NCI-H774 (cell line): ENCODE data around the gene STAT6.

Experiments used
- DNase-seq: peaks from one replicate; lab custom pipeline; 2025; lab: John Stamatoyannopoulos, UW

STAT6 gene

DNA sequence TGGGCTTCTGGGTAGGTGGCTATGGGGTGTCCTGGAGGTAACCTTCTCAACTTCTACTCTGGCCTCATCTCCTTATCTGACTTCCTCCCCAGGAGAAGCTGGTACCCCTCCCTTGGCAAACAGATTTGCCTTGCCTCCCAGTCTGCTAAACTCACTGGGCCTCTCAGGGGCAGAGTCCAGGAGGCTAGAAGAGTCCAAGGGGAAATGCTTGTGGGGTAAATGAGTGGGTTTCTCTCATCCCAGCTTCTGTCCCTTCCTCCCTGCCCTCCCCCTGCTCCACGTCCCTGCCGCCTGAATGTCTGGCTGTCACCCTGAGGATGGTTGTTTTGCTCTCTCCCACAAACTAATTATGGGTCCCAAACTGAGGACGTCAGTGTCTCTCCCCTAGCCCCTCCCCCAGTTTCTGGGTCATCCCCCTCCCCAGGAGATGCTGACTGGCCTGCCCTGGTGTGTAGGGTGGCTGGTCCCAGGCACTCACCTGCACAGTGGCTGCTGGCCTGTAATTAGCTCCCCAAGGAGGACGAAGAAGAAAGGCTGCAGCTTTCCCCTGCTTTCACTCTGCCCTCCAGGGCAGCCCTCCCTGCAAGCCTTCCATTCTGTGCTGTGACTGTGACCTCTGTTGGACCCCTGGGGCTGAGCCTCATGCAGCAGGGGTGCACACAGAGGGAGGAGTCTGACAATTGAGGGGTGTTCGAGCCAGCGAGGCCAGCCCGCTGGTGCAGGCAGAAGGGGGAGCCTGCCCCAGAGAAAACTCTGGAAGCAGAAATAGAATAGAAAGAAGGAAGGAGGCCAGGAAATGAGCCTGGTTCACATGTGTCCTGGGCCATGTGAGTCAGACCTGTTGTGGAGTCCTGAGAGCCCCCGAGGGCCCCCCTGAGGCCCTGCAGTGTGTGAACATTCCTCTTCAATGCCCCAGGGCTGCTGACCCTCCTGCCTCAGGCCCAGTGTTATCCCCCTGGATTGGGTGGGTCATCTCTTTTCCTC is 36.1 kb upstream of the STAT6 start, which contains the start of gene LRP1-AS:
TSS of gene LRP1-AS (minus strand) at position 659 of the 984 bp plus-strand sequence.
- DNase-seq: no peak

DNA sequence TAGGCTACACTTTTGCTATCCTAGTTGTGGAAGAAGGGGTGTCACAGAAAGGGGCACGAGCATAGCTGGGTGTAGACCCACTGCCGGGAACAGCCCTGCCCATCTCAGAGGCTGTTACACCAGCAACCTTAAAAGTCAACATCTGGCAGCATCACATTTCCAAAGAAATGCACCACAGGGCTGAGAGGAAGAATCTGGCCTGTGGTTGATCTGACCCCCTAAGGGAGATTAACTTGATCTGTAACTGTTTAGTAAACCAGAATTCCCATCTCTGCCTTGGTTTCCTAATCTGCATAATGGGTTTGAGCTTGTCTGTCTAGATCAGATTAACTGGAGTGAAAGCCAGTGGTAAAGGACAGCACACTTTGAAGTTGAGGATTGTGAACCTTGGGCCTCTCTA is 34.9 kb upstream of the STAT6 start:
- no peak for DNase-seq

DNA sequence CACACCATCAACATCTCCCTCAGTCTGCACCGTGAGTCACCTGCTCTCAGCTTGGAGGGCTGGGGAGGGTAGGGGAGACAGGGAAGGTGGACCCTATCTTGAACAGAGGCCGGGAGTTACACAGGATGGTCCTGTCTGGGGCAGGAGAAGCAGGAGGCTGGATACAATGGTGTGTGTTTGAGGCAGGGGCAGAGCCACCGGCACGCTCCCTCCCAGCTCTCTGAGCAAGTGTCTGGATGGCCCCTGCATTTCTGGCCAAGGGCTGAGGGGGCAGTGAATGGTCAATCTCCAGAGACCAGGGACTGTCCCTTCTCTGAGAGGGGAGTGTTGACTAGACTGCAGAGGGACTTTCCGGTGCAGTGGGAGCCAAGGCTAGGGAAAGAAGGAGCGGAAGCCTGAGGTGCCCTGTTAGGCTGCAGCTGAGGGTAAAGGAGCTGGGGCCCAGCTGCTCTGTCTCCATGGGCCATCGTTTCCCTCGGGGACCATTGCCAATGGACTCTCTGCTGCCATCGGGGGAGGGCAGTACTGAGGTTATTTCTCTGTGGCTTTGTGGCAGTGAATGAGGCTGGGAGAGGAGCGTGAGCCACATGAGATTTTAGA is 34.4 kb upstream of the STAT6 start:
- DNase-seq: no peak

DNA sequence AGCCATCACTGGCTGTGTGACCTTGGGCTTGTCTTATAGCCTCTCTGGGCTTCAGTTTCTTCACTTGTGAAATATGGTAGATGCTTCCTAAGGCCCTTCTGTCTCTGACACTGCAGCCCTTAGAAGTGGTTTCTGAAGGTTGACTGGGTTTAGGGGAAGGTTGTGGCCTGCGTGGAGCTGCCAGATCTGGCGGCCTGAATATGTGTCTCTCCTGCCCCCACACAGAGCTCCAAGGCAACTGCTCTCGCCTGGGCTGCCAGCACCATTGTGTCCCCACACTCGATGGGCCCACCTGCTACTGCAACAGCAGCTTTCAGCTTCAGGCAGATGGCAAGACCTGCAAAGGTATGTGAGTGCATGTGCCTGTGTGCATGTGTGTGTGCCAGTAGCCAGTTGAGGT is 32.3 kb upstream of the STAT6 start:
- DNase-seq: no peak

DNA sequence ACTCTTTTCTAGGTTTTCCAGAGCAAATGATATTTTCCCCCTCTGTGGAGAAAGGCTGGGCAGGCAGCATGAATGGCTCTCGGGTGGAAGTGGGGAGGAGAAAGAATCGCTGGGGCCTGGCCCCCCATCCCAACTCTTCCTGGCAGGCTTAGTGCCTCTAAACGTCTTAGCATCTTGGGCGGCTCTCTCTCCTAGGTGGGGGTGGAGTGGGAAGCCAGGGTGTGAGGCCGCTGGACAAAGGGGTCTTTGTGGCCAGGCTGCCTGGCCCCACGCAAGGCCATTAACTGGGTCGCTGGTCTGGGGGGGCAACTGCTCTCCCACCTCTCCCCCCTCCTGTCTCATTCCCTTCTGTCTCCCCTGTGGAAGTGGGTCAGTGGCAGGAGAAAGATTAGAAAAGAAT is 31.6 kb upstream of the STAT6 start:
- no peak for DNase-seq

DNA sequence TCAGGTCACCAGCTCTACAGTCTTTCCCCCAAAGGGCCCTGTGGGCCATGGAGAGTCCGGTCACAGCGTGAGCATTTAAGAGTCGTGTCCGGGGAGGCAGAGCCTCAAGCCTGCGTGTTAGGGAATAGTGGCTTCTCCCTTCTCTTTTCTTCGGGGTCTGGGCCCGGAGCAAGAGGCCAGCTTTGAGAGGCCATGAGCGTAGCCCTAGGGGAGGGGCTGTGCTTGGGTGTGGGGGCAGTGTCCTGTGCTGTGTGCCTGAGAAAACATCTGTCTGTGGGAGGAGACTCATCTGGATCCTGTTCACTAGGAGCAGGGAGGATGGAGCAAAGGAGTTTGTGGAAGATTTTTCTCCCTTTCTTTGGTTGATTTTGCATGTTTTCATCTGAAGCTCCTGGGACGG is 31.0 kb upstream of the STAT6 start:
- DNase-seq: no peak

DNA sequence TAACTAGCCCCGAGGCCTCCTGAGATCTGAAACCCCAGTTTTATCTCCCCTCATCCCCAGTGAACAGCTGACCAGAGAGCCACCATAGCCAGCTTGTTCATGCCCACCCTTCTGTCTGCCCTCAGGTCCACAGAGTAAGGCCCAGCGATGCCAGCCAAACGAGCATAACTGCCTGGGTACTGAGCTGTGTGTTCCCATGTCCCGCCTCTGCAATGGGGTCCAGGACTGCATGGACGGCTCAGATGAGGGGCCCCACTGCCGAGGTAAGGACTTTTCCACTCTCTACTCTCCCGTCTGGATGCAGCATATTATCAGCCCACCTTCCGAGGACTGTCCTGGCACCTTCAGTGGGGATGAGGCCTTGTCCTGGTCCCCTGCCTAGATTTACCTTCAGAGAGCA is 30.1 kb upstream of the STAT6 start:
- DNase-seq: no peak

DNA sequence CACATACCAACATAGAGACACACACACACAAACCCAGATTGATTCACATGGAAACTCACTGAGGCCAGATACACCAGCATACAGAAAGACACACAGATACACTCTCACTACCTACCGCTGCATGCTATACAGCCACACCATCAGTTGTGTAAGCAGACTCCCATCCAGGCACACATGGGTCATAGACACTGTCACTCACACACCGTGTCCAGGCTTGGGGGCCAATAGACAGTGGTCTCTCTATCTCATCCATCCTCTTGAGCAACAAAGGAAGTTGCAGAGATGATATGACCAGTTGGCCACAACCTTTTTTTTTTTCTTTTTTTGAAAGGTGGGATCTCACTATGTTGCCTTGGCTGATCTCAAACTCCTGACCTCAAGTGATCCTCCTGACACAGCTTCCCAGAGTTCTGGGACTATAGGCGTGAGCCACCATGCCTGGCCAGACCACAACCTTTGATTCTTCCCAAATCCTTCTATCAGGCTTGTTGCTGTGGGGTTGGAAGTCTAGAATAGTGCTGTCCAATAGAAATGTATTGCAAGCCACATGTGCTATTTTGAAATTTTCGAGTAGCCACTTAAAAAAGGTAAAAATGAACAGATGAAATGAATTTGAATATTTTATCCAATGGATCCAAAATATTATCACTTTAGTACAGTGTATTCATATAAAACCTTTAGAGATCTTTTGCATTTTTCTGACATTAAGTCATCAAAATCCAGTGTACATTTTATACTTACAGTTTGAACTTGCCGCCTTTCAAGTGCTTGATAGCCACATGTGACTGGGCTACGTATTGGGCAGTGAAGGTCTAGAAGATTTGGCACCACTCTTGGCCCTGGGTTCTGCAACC is 28.9 kb upstream of the STAT6 start:
- DNase-seq: no peak

DNA sequence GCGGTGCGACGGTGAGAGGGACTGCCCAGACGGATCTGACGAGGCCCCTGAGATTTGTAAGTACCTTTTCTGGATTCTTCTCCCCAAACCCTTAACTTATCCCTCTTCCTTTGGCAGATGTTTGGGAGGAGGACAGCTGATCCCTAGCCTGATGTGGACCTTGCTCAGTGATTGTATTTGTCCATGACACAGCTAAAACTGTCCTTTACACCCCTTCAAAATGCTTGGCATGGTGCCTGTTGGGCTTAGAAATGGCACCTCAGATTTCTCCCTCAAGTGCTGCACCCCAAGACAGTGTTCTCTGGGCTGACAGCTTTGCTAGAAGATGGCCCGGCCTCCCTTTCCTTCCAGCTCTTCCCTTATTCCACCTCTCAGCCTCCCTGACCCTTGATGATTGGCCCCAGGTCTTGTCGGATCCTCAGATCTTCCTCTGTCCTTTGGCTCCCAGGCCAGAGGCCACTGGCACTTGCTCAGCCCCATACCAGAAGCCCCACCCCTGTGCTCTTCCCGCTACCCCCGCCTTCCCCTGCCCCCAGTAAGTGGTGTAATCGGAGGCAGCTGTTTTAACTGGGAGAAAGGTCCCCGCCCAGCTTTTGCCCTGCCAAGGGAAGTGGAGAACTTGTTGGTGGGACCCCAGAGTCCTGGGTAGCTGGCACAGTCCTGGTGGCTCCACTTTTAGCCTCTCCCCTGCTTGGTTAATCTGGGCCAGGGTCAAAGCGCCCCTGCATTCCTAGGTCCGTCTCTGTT is 27.5 kb upstream of the STAT6 start:
- no peak for DNase-seq

DNA sequence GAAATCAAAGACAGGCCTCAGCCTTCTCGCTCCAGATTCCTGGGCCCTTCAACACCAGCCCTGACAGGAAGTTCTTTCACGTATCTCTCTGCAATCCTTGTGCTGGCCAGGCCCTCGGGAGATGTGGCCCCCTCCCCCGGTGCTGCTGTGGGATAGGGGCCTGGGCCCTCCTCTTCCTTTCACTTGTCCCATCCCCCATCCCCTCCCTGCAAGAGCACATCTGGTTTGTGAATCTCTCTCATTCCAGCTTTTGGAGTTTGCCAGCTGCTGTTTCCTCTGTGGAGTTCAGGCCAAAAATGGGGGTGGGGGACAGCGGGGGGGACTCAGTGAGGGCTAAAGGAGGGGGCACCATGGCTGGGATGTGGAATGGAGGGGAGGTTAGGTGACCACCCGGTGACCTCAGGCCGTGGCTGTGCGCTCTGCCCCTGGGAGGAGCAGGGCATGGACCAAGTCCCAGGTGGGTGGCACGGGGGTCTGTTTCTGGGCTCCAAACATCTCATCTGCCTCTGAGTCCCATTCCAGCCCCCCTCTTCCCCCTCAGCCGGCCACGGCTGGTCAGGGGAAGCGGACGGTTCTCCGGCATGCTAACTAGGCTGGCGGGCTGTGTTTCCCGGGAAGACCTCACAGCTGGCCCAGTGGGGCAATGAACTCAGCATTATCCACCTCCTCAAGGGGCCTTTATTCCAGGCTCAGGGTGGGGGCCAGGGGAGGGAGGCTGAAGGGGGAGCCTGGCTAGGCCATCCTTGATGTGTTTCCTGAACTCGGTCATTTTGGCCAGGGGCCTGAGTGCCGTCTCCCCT is 24.6 kb upstream of the STAT6 start:
- no peak for DNase-seq

DNA sequence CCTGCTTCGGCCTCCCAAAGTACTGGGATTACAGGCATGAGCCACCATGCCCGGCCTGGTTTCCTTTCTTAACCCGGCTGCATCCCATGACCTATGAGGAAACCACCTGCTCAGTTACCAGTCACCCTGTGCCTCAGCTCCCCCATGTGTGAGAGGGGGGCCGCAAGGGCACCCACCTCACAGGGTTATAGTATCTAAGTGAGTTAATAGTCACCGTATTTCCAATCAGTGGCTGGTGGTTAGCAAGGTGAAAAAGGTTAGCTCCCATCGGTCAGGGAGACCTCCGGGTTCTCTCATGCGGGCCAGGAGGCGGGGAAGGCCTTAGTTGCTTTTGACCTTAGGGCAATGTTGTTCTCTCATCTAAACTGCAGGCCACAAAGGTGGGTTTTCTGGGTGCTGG is 23.8 kb upstream of the STAT6 start:
- DNase-seq: no peak

DNA sequence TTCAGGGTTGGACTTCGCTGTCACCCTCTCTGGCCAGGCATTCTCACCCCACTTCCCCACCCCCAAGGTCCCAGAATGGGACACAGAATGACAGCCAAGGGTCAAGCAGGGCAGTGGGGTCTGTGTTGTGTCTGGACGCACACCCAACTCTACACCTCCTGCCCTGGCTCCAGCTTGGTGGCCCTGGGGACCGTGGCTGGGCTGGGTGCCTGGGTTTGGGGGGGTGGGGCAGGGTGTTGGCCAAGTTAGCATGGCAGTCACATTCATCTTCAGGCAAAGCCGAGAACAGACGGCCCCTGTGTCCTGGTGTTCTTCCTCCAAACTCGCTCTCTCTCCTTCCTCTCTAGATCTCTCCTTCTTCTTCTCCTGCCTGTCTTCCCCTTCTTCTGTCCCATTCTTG is 22.8 kb upstream of the STAT6 start:
- no peak for DNase-seq

DNA sequence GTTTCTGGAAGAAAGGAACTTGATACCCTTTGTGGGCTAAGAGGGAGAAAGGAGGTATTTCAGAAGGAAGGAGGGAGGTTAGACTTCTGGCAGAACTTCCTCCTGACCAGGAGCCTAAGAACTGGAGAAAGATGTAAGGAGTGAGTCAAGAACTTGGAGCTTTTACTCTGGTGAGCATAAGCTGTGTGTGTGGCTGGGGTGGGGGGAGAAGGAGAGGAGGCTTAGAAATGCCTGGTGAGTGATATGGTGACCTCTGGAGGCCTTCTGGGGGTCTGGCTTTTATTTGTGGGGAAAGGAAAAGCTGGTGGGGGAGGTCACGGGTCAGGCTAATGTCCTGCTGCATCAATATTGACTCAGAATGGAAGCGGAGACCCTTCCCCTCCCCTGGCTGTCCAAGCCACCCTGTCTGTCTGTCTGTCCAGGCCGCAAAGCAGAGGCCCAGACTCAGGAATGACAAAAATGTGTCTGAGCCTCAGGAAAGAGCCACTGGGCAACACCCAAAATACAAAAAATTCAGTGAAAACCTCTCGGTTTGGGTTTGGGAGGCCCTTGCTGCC is 21.9 kb upstream of the STAT6 start:
- no peak for DNase-seq

DNA sequence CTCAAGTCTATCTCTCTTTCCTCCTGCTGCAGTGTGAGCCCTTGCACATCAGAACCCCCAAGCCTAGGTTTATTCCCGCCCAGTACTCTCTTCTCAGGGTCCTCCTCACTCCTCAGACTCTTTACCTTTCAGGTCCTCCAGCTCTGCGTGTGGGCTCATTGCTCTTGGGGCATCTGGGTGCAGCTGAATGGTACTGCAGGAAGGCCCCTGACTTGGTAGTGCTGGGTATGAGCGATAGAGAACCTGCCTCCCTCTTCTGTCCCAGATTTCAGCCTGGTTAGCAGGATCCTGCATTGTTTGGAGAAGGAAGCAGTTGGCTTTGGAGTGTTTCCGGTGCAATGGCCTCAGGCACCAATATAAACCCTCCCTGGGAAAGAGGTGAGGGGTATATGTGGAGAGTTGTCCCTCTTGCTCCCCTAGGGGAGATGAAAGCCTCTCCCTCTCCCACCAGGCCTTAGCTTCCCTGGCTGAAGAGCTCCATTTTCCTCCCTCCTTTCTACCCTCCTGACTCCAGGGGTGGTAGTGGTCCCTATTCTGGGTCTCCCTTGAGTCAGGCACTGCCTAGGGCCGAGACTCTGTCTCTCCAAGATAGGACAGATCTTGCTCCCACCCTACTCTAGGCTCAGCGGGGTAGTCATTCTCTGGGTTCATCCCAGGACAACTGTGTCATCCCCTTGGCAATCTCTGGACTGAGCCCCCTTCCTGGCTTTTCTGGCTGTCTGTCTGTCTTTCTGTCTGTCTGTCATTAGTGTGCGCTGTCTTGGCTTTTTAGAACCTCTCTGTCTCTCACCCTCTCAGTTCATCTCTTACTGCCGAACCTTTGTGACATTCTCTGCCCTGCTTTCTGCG is 21.0 kb upstream of the STAT6 start:
- no peak for DNase-seq

DNA sequence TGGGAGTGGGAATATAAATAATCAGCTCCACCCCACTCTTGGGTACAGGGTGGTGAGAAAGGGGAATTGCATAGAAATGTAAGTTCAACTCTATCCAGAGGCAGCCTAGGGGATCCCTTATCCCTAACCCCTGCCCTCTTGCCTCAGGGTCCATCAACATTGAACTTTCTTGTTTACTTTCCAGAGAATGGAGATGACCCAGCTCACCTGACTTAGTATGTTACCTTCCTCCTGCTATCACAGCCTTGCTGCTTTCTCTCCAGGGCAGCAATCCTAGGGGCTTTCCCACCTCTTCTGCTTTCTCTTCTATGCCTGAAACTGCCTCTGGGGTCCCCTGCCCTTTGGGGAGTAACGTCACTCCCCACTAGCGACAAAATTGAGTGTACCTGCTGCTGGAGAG is 19.8 kb upstream of the STAT6 start:
- no peak for DNase-seq

DNA sequence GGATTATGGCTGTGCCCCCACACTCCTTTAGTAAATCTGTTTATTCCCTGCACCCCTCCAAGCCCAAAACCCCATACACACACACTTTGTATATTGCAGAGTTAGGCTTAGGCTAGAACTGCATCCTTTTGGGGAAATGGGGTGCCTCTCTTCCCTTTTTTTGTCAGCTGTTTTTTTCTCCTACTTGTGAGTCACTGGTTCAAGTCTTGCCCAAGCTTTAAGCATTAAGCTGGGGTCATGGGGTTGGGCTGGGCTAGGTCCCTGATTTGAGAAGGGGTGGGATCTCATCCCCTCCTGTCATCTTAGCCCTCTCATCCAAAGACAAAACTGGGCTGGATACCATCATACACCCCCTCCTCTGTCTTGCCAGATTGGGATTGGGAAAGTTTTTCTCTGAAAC is 18.7 kb upstream of the STAT6 start:
- no peak for DNase-seq

DNA sequence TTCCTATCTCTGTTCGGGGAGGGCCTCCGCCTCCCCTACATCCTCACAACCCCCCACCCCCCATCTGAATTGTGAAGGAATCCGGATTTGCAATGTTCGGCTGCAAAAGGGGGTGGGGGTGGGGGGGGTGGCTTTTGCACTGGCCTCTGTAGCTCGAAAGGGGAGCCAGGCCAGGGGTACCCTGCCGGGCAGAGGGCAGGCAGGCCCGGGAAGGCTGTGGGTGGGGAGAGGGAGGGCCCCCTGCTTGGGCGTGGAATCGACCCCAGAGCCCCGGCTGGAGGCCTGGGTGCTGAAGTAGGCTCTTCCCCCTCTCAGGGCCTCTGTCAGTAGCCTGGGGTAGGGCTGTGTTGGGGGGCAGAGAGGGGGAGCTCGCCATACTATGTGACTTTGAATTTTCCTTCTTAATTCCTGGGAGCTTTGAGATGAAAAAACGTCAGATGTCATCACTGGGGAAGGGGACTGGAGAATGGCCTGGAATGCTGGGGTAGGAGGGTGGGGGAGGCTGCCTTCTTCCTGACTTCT is 18.2 kb upstream of the STAT6 start:
- no peak for DNase-seq

DNA sequence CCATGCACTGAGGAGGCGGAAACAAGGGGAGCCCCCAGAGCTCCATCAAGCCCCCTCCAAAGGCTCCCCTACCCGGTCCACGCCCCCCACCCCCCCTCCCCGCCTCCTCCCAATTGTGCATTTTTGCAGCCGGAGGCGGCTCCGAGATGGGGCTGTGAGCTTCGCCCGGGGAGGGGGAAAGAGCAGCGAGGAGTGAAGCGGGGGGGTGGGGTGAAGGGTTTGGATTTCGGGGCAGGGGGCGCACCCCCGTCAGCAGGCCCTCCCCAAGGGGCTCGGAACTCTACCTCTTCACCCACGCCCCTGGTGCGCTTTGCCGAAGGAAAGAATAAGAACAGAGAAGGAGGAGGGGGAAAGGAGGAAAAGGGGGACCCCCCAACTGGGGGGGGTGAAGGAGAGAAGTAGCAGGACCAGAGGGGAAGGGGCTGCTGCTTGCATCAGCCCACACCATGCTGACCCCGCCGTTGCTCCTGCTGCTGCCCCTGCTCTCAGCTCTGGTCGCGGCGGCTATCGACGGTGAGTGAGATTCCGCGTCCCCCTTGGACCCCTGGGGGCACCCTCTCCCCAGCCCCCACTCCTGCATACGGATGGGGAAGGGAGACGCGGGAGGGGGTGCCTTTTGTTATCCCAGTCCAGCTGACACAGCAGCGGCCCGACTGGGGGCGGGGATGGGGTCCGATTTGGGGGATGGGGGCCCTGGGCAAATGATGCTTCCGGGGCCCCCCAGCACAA is 17.5 kb upstream of the STAT6 start:
- DNase-seq: no peak
